ENCODE measurements around the gene HNRNPA1. TPM values are rescaled to one million over a fixed set of nuclear protein-coding genes. Genes with fewer than 3 reads are reported as not detected.

Gene HNRNPA1
- total and polyA plus RNA-seq, 9 of the 15 experiments (the other 6 are each of a cell fraction or from before 2014, with no cell fraction given) = 1,166 to 2,703 (median 1,815) TPM

DNA sequence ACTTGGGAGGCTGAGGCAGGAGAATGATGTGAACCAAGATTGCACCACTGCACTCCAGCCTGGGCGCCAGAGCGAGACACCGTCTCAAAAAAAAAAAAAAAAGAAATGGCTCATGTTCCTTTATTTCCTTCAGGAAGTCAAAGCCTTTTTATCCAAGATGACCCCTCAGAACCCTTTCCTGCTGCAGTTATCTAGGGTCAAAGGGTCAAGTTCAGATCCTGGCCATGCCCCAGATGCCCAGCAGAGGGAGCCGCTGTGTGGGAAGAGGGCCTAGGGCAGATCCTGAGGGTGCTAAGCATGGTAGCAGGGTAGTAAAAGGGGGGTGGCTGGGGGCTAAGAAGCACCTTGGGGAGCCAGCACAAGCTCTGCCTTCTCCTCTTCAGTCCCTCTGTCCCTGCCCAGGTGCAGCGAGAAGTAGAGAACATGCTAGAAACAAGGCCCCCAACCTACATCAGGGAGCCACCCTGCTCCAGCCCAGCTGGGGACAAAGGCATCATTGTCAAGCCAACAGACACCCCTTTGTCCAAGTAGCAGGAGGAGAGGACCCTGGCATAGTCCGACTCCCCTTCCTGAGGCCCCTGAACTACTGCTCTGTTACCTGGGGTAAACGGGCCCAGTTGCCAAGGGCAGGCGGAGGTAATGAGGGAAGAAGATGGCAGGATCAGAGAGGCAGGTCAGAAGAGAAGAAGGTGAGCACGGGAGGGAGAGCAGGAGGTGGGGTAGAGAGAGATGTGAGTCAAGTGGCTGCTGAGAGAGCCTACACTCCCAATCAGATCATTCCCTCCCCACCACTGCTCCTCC is 13.8 kb downstream of the HNRNPA1 start (continued):
- TF ChIP-seq ATF1 (CRISPR knock-in tag; IDR thresholded peaks at IDR 0.05) (no peak), ATF1 (tag; IDR thresholded peaks at IDR 0.05) (peak; percentile 46; the same call in 1 of the 2 replicates), BCL6 (CRISPR knock-in tag; IDR thresholded peaks at IDR 0.05) (0 out of 2 replicates have a peak, but pooled peaks have one; percentile 43), SRF (CRISPR knock-in tag; IDR thresholded peaks at IDR 0.05) (0 out of 4 replicates have a peak, but pooled peaks of 1 of the 2 experiments have one; percentile 29), KLF13 (tag; IDR thresholded peaks at IDR 0.05; ENCODE audit: borderline replicate concordance, low read depth) (no peak), PTRF (tag; IDR thresholded peaks at IDR 0.05) (no peak), CCNT2 (IDR thresholded peaks at IDR 0.05; ENCODE audit: borderline replicate concordance, extremely low read depth, insufficient read length, low read depth, low read length) (peak; percentile 23), HSF4 (CRISPR knock-in tag; IDR thresholded peaks at IDR 0.05; ENCODE audit: borderline replicate concordance) (peak; percentile 72; the same call in 1 of the 2 replicates), ZKSCAN1 (IDR thresholded peaks at IDR 0.05; ENCODE audit: low read depth, low read length) (0 out of 2 replicates have a peak, but pooled peaks have one; percentile 62), DPF2 (IDR thresholded peaks at IDR 0.05) (peak; percentile 66), MEF2D (tag; conservative IDR thresholded peaks at IDR 0.05; ENCODE audit: low read depth) (no peak), TGIF2 (CRISPR knock-in tag; IDR thresholded peaks at IDR 0.05) (no peak), SUPT5H (IDR thresholded peaks at IDR 0.05) (no peak)
- TF ChIP-seq, protein P1, sequence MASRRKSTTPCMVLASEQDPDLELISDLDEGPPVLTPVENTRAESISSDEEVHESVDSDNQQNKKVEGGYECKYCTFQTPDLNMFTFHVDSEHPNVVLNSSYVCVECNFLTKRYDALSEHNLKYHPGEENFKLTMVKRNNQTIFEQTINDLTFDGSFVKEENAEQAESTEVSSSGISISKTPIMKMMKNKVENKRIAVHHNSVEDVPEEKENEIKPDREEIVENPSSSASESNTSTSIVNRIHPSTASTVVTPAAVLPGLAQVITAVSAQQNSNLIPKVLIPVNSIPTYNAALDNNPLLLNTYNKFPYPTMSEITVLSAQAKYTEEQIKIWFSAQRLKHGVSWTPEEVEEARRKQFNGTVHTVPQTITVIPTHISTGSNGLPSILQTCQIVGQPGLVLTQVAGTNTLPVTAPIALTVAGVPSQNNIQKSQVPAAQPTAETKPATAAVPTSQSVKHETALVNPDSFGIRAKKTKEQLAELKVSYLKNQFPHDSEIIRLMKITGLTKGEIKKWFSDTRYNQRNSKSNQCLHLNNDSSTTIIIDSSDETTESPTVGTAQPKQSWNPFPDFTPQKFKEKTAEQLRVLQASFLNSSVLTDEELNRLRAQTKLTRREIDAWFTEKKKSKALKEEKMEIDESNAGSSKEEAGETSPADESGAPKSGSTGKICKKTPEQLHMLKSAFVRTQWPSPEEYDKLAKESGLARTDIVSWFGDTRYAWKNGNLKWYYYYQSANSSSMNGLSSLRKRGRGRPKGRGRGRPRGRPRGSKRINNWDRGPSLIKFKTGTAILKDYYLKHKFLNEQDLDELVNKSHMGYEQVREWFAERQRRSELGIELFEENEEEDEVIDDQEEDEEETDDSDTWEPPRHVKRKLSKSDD (conservative IDR thresholded peaks at IDR 0.05; ENCODE audit: low read length) = no peak
- TF ChIP-seq, protein P2, sequence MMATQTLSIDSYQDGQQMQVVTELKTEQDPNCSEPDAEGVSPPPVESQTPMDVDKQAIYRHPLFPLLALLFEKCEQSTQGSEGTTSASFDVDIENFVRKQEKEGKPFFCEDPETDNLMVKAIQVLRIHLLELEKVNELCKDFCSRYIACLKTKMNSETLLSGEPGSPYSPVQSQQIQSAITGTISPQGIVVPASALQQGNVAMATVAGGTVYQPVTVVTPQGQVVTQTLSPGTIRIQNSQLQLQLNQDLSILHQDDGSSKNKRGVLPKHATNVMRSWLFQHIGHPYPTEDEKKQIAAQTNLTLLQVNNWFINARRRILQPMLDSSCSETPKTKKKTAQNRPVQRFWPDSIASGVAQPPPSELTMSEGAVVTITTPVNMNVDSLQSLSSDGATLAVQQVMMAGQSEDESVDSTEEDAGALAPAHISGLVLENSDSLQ (IDR thresholded peaks at IDR 0.05) = no peak
- TF ChIP-seq, protein P3, sequence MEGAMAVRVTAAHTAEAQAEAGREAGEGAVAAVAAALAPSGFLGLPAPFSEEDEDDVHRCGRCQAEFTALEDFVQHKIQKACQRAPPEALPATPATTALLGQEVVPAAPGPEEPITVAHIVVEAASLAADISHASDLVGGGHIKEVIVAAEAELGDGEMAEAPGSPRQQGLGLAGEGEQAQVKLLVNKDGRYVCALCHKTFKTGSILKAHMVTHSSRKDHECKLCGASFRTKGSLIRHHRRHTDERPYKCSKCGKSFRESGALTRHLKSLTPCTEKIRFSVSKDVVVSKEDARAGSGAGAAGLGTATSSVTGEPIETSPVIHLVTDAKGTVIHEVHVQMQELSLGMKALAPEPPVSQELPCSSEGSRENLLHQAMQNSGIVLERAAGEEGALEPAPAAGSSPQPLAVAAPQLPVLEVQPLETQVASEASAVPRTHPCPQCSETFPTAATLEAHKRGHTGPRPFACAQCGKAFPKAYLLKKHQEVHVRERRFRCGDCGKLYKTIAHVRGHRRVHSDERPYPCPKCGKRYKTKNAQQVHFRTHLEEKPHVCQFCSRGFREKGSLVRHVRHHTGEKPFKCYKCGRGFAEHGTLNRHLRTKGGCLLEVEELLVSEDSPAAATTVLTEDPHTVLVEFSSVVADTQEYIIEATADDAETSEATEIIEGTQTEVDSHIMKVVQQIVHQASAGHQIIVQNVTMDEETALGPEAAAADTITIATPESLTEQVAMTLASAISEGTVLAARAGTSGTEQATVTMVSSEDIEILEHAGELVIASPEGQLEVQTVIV (CRISPR knock-in tag; IDR thresholded peaks at IDR 0.05; ENCODE audit: borderline replicate concordance) = no peak
- TF ChIP-seq, protein P4, sequence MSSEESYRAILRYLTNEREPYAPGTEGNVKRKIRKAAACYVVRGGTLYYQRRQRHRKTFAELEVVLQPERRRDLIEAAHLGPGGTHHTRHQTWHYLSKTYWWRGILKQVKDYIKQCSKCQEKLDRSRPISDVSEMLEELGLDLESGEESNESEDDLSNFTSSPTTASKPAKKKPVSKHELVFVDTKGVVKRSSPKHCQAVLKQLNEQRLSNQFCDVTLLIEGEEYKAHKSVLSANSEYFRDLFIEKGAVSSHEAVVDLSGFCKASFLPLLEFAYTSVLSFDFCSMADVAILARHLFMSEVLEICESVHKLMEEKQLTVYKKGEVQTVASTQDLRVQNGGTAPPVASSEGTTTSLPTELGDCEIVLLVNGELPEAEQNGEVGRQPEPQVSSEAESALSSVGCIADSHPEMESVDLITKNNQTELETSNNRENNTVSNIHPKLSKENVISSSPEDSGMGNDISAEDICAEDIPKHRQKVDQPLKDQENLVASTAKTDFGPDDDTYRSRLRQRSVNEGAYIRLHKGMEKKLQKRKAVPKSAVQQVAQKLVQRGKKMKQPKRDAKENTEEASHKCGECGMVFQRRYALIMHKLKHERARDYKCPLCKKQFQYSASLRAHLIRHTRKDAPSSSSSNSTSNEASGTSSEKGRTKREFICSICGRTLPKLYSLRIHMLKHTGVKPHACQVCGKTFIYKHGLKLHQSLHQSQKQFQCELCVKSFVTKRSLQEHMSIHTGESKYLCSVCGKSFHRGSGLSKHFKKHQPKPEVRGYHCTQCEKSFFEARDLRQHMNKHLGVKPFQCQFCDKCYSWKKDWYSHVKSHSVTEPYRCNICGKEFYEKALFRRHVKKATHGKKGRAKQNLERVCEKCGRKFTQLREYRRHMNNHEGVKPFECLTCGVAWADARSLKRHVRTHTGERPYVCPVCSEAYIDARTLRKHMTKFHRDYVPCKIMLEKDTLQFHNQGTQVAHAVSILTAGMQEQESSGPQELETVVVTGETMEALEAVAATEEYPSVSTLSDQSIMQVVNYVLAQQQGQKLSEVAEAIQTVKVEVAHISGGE (CRISPR knock-in tag; IDR thresholded peaks at IDR 0.05) = peak in 2 of 3 experiments; percentile 38 to 48; a peak in 1 of 6 replicates

Data from K562 (cell line).